K562 (cell line): Measurements from ENCODE around the gene KIAA0513. TPM values are rescaled to one million over a fixed set of nuclear protein-coding genes. Genes with fewer than 3 reads are reported as not detected.
A peak's percentile ranks its signal among the peaks of the same experiment; 100 is the strongest.

ENCODE experiments used
- CHCHD3 ChIP-seq: fragments of 250-450 bp; sonication (Bioruptor Pico); IDR thresholded peaks from 2 replicates; pipeline ENCODE4 v2.1.2; 2022; ENCODE audit warnings: mild to moderate bottlenecking
- CHD4 ChIP-seq: fragments of 200-600 bp; sonication (generic); IDR thresholded peaks from 3 replicates; pipeline ENCODE4 v1.6.1; 2012; ENCODE audit warnings: low read depth, mild to moderate bottlenecking, mixed read lengths, low read length, inconsistent platforms; ENCODE audit not compliant: insufficient read depth, insufficient replicate concordance, poor library complexity, severe bottlenecking
- FOXA3 ChIP-seq, 2 experiments: fragments of 450-650 bp in 1 of 2; sonication (generic) in 1 of 2; formaldehyde crosslinking; IDR thresholded peaks in 1 of 2; conservative IDR thresholded peaks in 1 of 2; 2 replicates each; pipeline versions ENCODE4 v1.4.0 to v1.8.0; 2020 to 2022; ENCODE audit warnings: mild to moderate bottlenecking in 2 of 2, missing genetic modification reagents in 1 of 2
- HDGF ChIP-seq: fragments of 450-650 bp; IDR thresholded peaks from 2 replicates; pipeline ENCODE4 v1.6.1; 2016
- HIVEP1 ChIP-seq: fragments of 250-450 bp; sonication (Bioruptor Pico); IDR thresholded peaks from 2 replicates; pipeline ENCODE4 v1.4.0; 2020; ENCODE audit warnings: mild to moderate bottlenecking
- NR4A1 ChIP-seq, 2 experiments: fragments of 250-450 bp in 1 of 2; fragments of 450-650 bp in 1 of 2; sonication (Bioruptor Pico) in 1 of 2; IDR thresholded peaks; 2 replicates each; pipeline versions ENCODE4 v1.4.0 to v1.6.1; 2016 to 2020; ENCODE audit warnings: mild to moderate bottlenecking in 2 of 2, missing compliant biosample characterization in 1 of 2, missing genetic modification characterization in 1 of 2, moderate library complexity in 1 of 2
- ZNF41 ChIP-seq: fragments of 250-450 bp; sonication (Bioruptor Pico); conservative IDR thresholded peaks from 2 replicates; pipeline ENCODE4 v1.4.0; 2020; ENCODE audit warnings: mild to moderate bottlenecking
- ZNF445 ChIP-seq: fragments of 250-450 bp; sonication (Bioruptor Pico); IDR thresholded peaks from 2 replicates; pipeline ENCODE4 v1.4.0; 2020; ENCODE audit warnings: low read depth, mild to moderate bottlenecking, moderate library complexity
- polyA plus RNA-seq, 8 experiments: library from polyadenylated mRNA; depleted of rRNA in 4 of 8; stranded (reverse) in 5 of 8; unstranded in 3 of 8; fragments of >200 nt; fragmentation: Nextera tagmentation in 2 of 8; fragmentation: Illumina TruSeq in 1 of 8; extraction: Ambion mirVana in 2 of 8; extraction: Trizol in 1 of 8; gene quantifications; 2 replicates each; pipeline versions ENCODE4 v1.2.1 to v1.2.3, GENCODE V29; 2011 to 2014; ENCODE audit warnings: inconsistent platforms in 1 of 8, missing spikeins in 1 of 8
- total RNA-seq, 7 experiments: library from RNA; depleted of rRNA in 6 of 7; stranded (reverse); fragments of >200 nt in 6 of 7; fragmentation: Illumina TruSeq in 2 of 7; extraction: Trizol in 2 of 7; gene quantifications; 2 replicates each; pipeline versions ENCODE4 v1.2.1 to v1.2.3, GENCODE V29; 2011 to 2021; ENCODE audit warnings: low replicate concordance in 1 of 7
- TF ChIP-seq, protein P1 (sequence below): sonication (generic); formaldehyde crosslinking; IDR thresholded peaks from 2 replicates; pipeline ENCODE4 v1.4.0; 2020; ENCODE audit warnings: mild to moderate bottlenecking, missing genetic modification reagents
- TF ChIP-seq, protein P2 (sequence below): sonication (generic); formaldehyde crosslinking; IDR thresholded peaks from 2 replicates; pipeline ENCODE4 v1.8.0; 2022; ENCODE audit warnings: missing genetic modification reagents, mild to moderate bottlenecking, moderate library complexity, borderline replicate concordance
- TF ChIP-seq, protein P3 (sequence below): sonication (generic); formaldehyde crosslinking; IDR thresholded peaks from 2 replicates; pipeline ENCODE4 v1.9.0; 2022; ENCODE audit warnings: mild to moderate bottlenecking, missing genetic modification reagents

The KIAA0513 gene
- total and polyA plus RNA-seq, 9 of the 15 experiments (the other 6 are each of a cell fraction or from before 2014, with no cell fraction given), result 0.18 to 13.7 (median 10.2) TPM

DNA sequence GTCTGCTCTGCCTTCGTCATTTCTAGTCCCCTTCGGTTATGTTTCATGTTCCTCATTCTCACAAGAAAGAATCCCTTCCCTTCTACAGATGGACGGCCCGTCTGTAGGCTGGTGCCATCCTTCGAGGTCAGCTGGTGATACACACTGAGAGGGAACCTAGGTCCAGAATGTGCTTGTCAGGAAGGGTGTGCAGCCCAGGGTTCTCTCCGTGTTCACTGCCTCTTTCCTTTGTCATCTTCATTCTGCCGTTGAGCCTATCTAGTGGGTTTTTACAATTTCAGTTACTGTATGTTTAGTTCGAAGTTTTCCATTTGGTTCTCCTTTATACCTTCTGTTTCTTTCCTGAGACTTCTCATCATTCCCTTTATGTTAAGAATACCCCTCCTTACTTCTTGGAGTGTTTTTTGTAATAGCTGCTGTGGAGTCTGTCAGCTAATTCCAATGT is 18.9 kb downstream of the KIAA0513 start (continued):
- TF ChIP-seq, protein P1, sequence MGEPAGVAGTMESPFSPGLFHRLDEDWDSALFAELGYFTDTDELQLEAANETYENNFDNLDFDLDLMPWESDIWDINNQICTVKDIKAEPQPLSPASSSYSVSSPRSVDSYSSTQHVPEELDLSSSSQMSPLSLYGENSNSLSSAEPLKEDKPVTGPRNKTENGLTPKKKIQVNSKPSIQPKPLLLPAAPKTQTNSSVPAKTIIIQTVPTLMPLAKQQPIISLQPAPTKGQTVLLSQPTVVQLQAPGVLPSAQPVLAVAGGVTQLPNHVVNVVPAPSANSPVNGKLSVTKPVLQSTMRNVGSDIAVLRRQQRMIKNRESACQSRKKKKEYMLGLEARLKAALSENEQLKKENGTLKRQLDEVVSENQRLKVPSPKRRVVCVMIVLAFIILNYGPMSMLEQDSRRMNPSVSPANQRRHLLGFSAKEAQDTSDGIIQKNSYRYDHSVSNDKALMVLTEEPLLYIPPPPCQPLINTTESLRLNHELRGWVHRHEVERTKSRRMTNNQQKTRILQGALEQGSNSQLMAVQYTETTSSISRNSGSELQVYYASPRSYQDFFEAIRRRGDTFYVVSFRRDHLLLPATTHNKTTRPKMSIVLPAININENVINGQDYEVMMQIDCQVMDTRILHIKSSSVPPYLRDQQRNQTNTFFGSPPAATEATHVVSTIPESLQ (CRISPR knock-in tag), result no peak
- TF ChIP-seq NR4A1 (CRISPR knock-in tag; IDR thresholded peaks at IDR 0.05), result 0 out of 2 replicates have a peak, but pooled peaks have one; percentile 69
- no peak for TF ChIP-seq NR4A1 (tag; IDR thresholded peaks at IDR 0.05)
- peak in 1 of 2 experiments; percentile 3; a peak in 1 of 4 replicates for TF ChIP-seq FOXA3 (CRISPR knock-in tag; conservative IDR thresholded peaks at IDR 0.05 in 1 of 2, IDR thresholded peaks at IDR 0.05 in 1 of 2)
- 0 out of 2 replicates have a peak, but pooled peaks have one; percentile 47 for TF ChIP-seq ZNF445 (CRISPR knock-in tag)
- TF ChIP-seq, protein P2, sequence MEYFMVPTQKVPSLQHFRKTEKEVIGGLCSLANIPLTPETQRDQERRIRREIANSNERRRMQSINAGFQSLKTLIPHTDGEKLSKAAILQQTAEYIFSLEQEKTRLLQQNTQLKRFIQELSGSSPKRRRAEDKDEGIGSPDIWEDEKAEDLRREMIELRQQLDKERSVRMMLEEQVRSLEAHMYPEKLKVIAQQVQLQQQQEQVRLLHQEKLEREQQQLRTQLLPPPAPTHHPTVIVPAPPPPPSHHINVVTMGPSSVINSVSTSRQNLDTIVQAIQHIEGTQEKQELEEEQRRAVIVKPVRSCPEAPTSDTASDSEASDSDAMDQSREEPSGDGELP (CRISPR knock-in tag), result peak; percentile 30; the same call in 1 of the 2 replicates
- TF ChIP-seq CHCHD3 (CRISPR knock-in tag), result peak; percentile 7; the same call in 1 of the 2 replicates
- TF ChIP-seq, protein P3, sequence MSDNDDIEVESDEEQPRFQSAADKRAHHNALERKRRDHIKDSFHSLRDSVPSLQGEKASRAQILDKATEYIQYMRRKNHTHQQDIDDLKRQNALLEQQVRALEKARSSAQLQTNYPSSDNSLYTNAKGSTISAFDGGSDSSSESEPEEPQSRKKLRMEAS, result 0 out of 2 replicates have a peak, but pooled peaks have one; percentile 11
- peak; percentile 1 for TF ChIP-seq CHD4
- no peak for TF ChIP-seq HIVEP1 (CRISPR knock-in tag)
- TF ChIP-seq ZNF41, result no peak
- TF ChIP-seq HDGF, result peak; percentile 74
